Stomach (tissue), 9 donors: Measurements from ENCODE around the gene LMOD1. TPM values are rescaled to one million over a fixed set of nuclear protein-coding genes. Genes with fewer than 3 reads are reported as not detected.
A peak's percentile ranks its signal among the peaks of the same experiment; 100 is the strongest.

Experiments used
- DNase-seq, 2 donors: peaks; one replicate each; pipeline versions ENCODE4 v3.0.0 to v3.0.0-alpha.2; 2013 to 2019
- H3K27ac ChIP-seq, 5 donors: fragments of 200-600 bp in 4 of 5; sonication (generic) in 4 of 5; one replicate each; pipeline ENCODE4 v1.5.1; 2013 to 2019; ENCODE audit warnings: mild to moderate bottlenecking in 1 of 5, moderate library complexity in 1 of 5
- H3K27me3 ChIP-seq, 3 donors: fragments of 200-600 bp; sonication (generic); one replicate each; pipeline ENCODE4 v1.5.1; 2017 to 2019; ENCODE audit warnings: mixed run types in 1 of 3
- H3K36me3 ChIP-seq, 4 donors: fragments of 200-600 bp; sonication (generic); 1 replicate in 3 of 4; 2 replicates in 1 of 4; pipeline ENCODE4 v1.5.1; 2016 to 2019
- H3K4me1 ChIP-seq, 4 donors: fragments of 200-600 bp; sonication (generic); one replicate each; pipeline ENCODE4 v1.5.1; 2016 to 2019
- H3K4me3 ChIP-seq, 4 donors: fragments of 200-600 bp; sonication (generic) in 3 of 4; one replicate each; pipeline ENCODE4 v1.5.1; 2016 to 2019; ENCODE audit warnings: mild to moderate bottlenecking in 1 of 4
- H3K9me3 ChIP-seq, 4 donors: fragments of 200-600 bp; sonication (generic); one replicate each; pipeline ENCODE4 v1.5.1; 2016 to 2019
- CTCF ChIP-seq, 7 experiments: fragments of 450-650 bp in 4 of 7; fragments of 200-600 bp in 3 of 7; sonication (generic) in 3 of 7; IDR thresholded peaks; one replicate each; pipeline ENCODE4 v1.5.1; 2016 to 2019; ENCODE audit warnings: antibody characterized with exemption in 7 of 7, control low read depth in 2 of 7, mild to moderate bottlenecking in 1 of 7
- EP300 ChIP-seq: sonication (generic); formaldehyde crosslinking; IDR thresholded peaks from one replicate; pipeline ENCODE4 v1.6.1; 2017; ENCODE audit warnings: antibody characterized with exemption
- POLR2A ChIP-seq, 4 donors: fragments of 450-650 bp; IDR thresholded peaks; one replicate each; pipeline ENCODE4 v1.6.1; 2016; ENCODE audit warnings: antibody characterized with exemption in 4 of 4, control low read depth in 2 of 4, mild to moderate bottlenecking in 1 of 4, moderate library complexity in 1 of 4
- POLR2AphosphoS5 ChIP-seq, 3 donors: sonication (generic); formaldehyde crosslinking; IDR thresholded peaks; one replicate each; pipeline ENCODE4 v1.6.1; 2016; ENCODE audit warnings: antibody characterized with exemption in 3 of 3
- WGBS, 5 donors: extraction: QIAGEN DNeasy Blood & Tissue Kit in 3 of 5; methylation state at CpG; one replicate each; pipeline versions ENCODE4 v1.1.5 to v1.1.7; 2013 to 2018; 5-methylcytosine and 5-hydroxymethylcytosine counted together
- intact Hi-C: fragments of 100-400 bp; cut with DNase I; formaldehyde crosslinking; loops from one replicate; pipeline ENCODE4 v1.15.1; 2023; ENCODE audit warnings: low total_unique reads
- polyA plus RNA-seq, 3 donors: library from polyadenylated mRNA; stranded (reverse); fragments of 200-250 nt; gene quantifications; one replicate each; pipeline ENCODE4 v1.2.3, GENCODE V29; 2013
- total RNA-seq, 5 donors: library from RNA; depleted of rRNA; stranded (reverse); fragments of >200 nt; gene quantifications; one replicate each; pipeline versions ENCODE4 v1.1.0 to v1.2.3, GENCODE V29; 2014 to 2016
- donor health status: healthy with polysubstance abuse.
- donor health status: Bipolar disorder and iron deficiency.
- donor health status: healthy.

The LMOD1 gene
- total and polyA plus RNA-seq, 8 donors: 19.6 to 420 (median 91.7) TPM

GRCh38 chr1:201890223-201890622 is 56.1 kb downstream of the LMOD1 start:
- H3K27ac ChIP-seq: peak overlapping the region in 1 of 5 donors; percentile 86
- no peak for DNase-seq
- peaks cover 14 to 51% (median 33%) of the 10 kb centered on the region in 4 donors for H3K4me1 ChIP-seq
- 81 to 92% (median 87%) methylated on average over 7 of the region's 7 CpGs for WGBS, 5 donors
- peaks cover 0 to 17% (median 7%) of the 10 kb centered on the region in 3 donors for H3K27me3 ChIP-seq
- H3K36me3 ChIP-seq: no peaks in the 10 kb centered on the region
- intact Hi-C loops: loop anchor here (10.0 kb wide), 1 partner anchor 55 kb away; the partner anchor contains the start of gene LMOD1
- no peaks in the 10 kb centered on the region for H3K9me3 ChIP-seq
- no peak for TF ChIP-seq POLR2A (IDR thresholded peaks at IDR 0.05)
- peak overlapping the region in 1 of 4 donors; percentile 75 for H3K4me3 ChIP-seq

- Histone ChIP-seq H3K27me3 (peaks cover 0 to 17% (median 7%) of the 10 kb centered on the region in 3 donors), H3K4me1 (peaks cover 14 to 55% (median 34%) of the 10 kb centered on the region in 4 donors), H3K36me3 (no peaks in the 10 kb centered on the region), H3K27ac (peak overlapping the region; percentile 66 to 86 (median 79)), H3K9me3 (no peaks in the 10 kb centered on the region), H3K4me3 (peak overlapping the region; percentile 62 to 77 (median 72))
- intact Hi-C loops: no loop called here
- TF ChIP-seq POLR2AphosphoS5 (IDR thresholded peaks at IDR 0.05) (no peak), POLR2A (IDR thresholded peaks at IDR 0.05) (no peak)
- no peak for DNase-seq
- 21 to 30% (median 22%) methylated on average over 15 to 33 of the region's 33 CpGs for WGBS, 5 donors
Observed at GRCh38 chr1:201889090-201889968, 57.0 kb downstream of the LMOD1 start.

- 2 to 7% (median 5%) methylated on average over 9 to 49 of the region's 49 CpGs for WGBS, 5 donors
- intact Hi-C loops: no loop called here
- peak within 1 kb of the TSS; percentile 66 to 86 (median 79) for H3K27ac ChIP-seq
Observed at GRCh38 chr1:201888282-201889089, 57.9 kb downstream of the LMOD1 start, which contains the start of gene SHISA4. Gene SHISA4, plus strand, starts transcription at chr1:201888898. Its CDS starts 97 bp downstream, at chr1:201888995.

GRCh38 chr1:201887116-201887866 is 59.1 kb downstream of the LMOD1 start:
- no peak overlapping the region for H3K27ac ChIP-seq
- intact Hi-C loops: no loop called here
- no peak overlapping the region for H3K4me3 ChIP-seq
- H3K27me3 ChIP-seq: peaks cover 0 to 17% (median 7%) of the 10 kb centered on the region in 3 donors
- 80 to 86% (median 82%) methylated on average over 5 of the region's 5 CpGs for WGBS, 5 donors
- peaks cover 21 to 64% (median 38%) of the 10 kb centered on the region in 4 donors for H3K4me1 ChIP-seq
- DNase-seq: peak in 1 of 2 donors; percentile 0
- no peaks in the 10 kb centered on the region for H3K36me3 ChIP-seq
- H3K9me3 ChIP-seq: no peaks in the 10 kb centered on the region
- TF ChIP-seq CTCF (IDR thresholded peaks at IDR 0.05) (no peak), POLR2A (IDR thresholded peaks at IDR 0.05) (no peak), POLR2AphosphoS5 (IDR thresholded peaks at IDR 0.05) (no peak), EP300 (no peak)

More at GRCh38 chr1:201888282-201889089, 57.9 kb downstream of the LMOD1 start, which contains the start of gene SHISA4:
- peak within 1 kb of the TSS; percentile 62 to 77 (median 72) for H3K4me3 ChIP-seq
- peaks cover 0 to 17% (median 7%) of the 10 kb centered on the region in 3 donors for H3K27me3 ChIP-seq
- H3K36me3 ChIP-seq: no peaks in the 10 kb centered on the region
- peak; percentile 83 to 88 for DNase-seq
- no peaks in the 10 kb centered on the region for H3K9me3 ChIP-seq
- H3K4me1 ChIP-seq: peaks cover 17 to 56% (median 36%) of the 10 kb centered on the region in 4 donors
- TF ChIP-seq CTCF (IDR thresholded peaks at IDR 0.05): no peak
- TF ChIP-seq POLR2A (IDR thresholded peaks at IDR 0.05): no peak
- peak; percentile 49 to 73 (median 66) for TF ChIP-seq POLR2AphosphoS5 (IDR thresholded peaks at IDR 0.05)
- TF ChIP-seq EP300: no peak
